WERI-Rb-1 (cell line): ENCODE results near the gene DENND2A.

Experiments
- DNase-seq: peaks from one replicate; pipeline ENCODE4 v3.0.0-alpha.2; 2020
- H3K27ac ChIP-seq: fragments of 250-450 bp; sonication (Bioruptor Pico); 2 replicates; pipeline ENCODE4 v1.5.1; 2020; ENCODE audit warnings: mild to moderate bottlenecking, moderate library complexity
- H3K27me3 ChIP-seq: fragments of 250-450 bp; sonication (Bioruptor Pico); 2 replicates; pipeline ENCODE4 v1.5.1; 2021; ENCODE audit warnings: mild to moderate bottlenecking, low read depth, moderate library complexity; ENCODE audit not compliant: insufficient read depth, severe bottlenecking
- H3K36me3 ChIP-seq: fragments of 250-450 bp; sonication (Bioruptor Pico); 2 replicates; pipeline ENCODE4 v1.5.1; 2020; ENCODE audit warnings: mild to moderate bottlenecking, moderate library complexity
- H3K4me3 ChIP-seq: 2 replicates; pipeline ENCODE4 v1.5.1; 2011; ENCODE audit warnings: low read depth, mild to moderate bottlenecking, control low read depth, low read length
- H3K9me3 ChIP-seq: fragments of 250-450 bp; sonication (Bioruptor Pico); 2 replicates; pipeline ENCODE4 v1.5.1; 2021; ENCODE audit warnings: mild to moderate bottlenecking, moderate library complexity; ENCODE audit not compliant: severe bottlenecking
- CTCF ChIP-seq: IDR thresholded peaks from 2 replicates; pipeline ENCODE4 v1.5.1; 2011; ENCODE audit warnings: low read depth, mild to moderate bottlenecking, control low read depth, inconsistent platforms, low read length

The DENND2A gene

GRCh38 chr7:140541176-140541512 lies 99.5 kb downstream of the DENND2A start:
- Histone ChIP-seq H3K27me3 (no peaks in the 10 kb centered on the region), H3K36me3 (peaks cover 60% of the 10 kb centered on the region), H3K27ac (peak overlapping the region; percentile 88), H3K4me3 (no peak overlapping the region), H3K9me3 (no peaks in the 10 kb centered on the region)
- no peak for TF ChIP-seq CTCF
- DNase-seq, result no peak

GRCh38 chr7:140540136-140540777 lies 100.4 kb downstream of the DENND2A start:
- no peak for DNase-seq
- H3K9me3 ChIP-seq, result no peaks in the 10 kb centered on the region
- peaks cover 57% of the 10 kb centered on the region for H3K36me3 ChIP-seq
- peak overlapping the region; percentile 88 for H3K27ac ChIP-seq
- no peaks in the 10 kb centered on the region for H3K27me3 ChIP-seq
- no peak overlapping the region for H3K4me3 ChIP-seq
- TF ChIP-seq CTCF, result no peak

GRCh38 chr7:140539461-140539860 lies 101.2 kb downstream of the DENND2A start:
- TF ChIP-seq CTCF, result no peak
- no peaks in the 10 kb centered on the region for H3K9me3 ChIP-seq

GRCh38 chr7:140537750-140538482 lies 102.7 kb downstream of the DENND2A start:
- no peak for TF ChIP-seq CTCF
- peaks cover 46% of the 10 kb centered on the region for H3K36me3 ChIP-seq
- DNase-seq, result no peak
- no peaks in the 10 kb centered on the region for H3K9me3 ChIP-seq
- no peak overlapping the region for H3K4me3 ChIP-seq
- H3K27ac ChIP-seq, result no peak overlapping the region
- no peaks in the 10 kb centered on the region for H3K27me3 ChIP-seq

More at GRCh38 chr7:140539461-140539860, 101.2 kb downstream of the DENND2A start:
- Histone ChIP-seq H3K27me3 (no peaks in the 10 kb centered on the region), H3K27ac (no peak overlapping the region; the same call in 1 of the 2 replicates), H3K4me3 (no peak overlapping the region), H3K36me3 (peaks cover 53% of the 10 kb centered on the region)
- no peak for DNase-seq

GRCh38 chr7:140534743-140535142 lies 105.9 kb downstream of the DENND2A start:
- no peaks in the 10 kb centered on the region for H3K9me3 ChIP-seq
- no peak overlapping the region for H3K4me3 ChIP-seq
- no peak for TF ChIP-seq CTCF
- no peak for DNase-seq
- H3K36me3 ChIP-seq, result peaks cover 42% of the 10 kb centered on the region
- H3K27ac ChIP-seq, result no peak overlapping the region
- H3K27me3 ChIP-seq, result no peaks in the 10 kb centered on the region
